ENCODE data around the gene CADPS. TPM values are rescaled to one million over a fixed set of nuclear protein-coding genes. Genes with fewer than 3 reads are reported as not detected.

The CADPS gene
- total RNA-seq, 1 experiment from 2014 or later: 7.0 TPM

- no peaks in the 10 kb centered on the region for H3K27me3 Mint-ChIP-seq (ENCODE audit: low read depth)
- H3K4me1 Mint-ChIP-seq: no peaks in the 10 kb centered on the region
- ATAC-seq (no peak), DNase-seq (ENCODE audit: low spot score) (no peak)
- peaks cover 3% of the 10 kb centered on the region; the same call in 1 of the 2 replicates for H3K36me3 Mint-ChIP-seq
- no peak for TF ChIP-seq STAT6 (CRISPR knock-in tag; conservative IDR thresholded peaks at IDR 0.05; ENCODE audit: low read depth)
- TF ChIP-seq NR2C2 (CRISPR knock-in tag; IDR thresholded peaks at IDR 0.05): no peak
- no peak for TF ChIP-seq SOX15 (CRISPR knock-in tag; IDR thresholded peaks at IDR 0.05)
- no peak for TF ChIP-seq ZNF671 (CRISPR knock-in tag; IDR thresholded peaks at IDR 0.05)
- TF ChIP-seq RORB (CRISPR knock-in tag; IDR thresholded peaks at IDR 0.05): no peak
- no peak for TF ChIP-seq HMGXB4 (CRISPR knock-in tag; IDR thresholded peaks at IDR 0.05)
- no peak for TF ChIP-seq TCF7 (CRISPR knock-in tag; IDR thresholded peaks at IDR 0.05; ENCODE audit: low read depth)
- TF ChIP-seq ATF1 (CRISPR knock-in tag; IDR thresholded peaks at IDR 0.05): no peak
- no peak for TF ChIP-seq E2F5 (CRISPR knock-in tag; IDR thresholded peaks at IDR 0.05)
- TF ChIP-seq GRHL2 (CRISPR knock-in tag; IDR thresholded peaks at IDR 0.05; ENCODE audit: insufficient replicate concordance, severe bottlenecking): no peak
- TF ChIP-seq ZNF423 (CRISPR knock-in tag; IDR thresholded peaks at IDR 0.05): no peak
- no peak for TF ChIP-seq MAX (CRISPR knock-in tag; IDR thresholded peaks at IDR 0.05)
- TF ChIP-seq ESRRA (CRISPR knock-in tag; IDR thresholded peaks at IDR 0.05; ENCODE audit: borderline replicate concordance): no peak
- no peak for TF ChIP-seq ZNF532 (CRISPR knock-in tag; IDR thresholded peaks at IDR 0.05; ENCODE audit: borderline replicate concordance)
- no peak overlapping the region for H3K27ac Mint-ChIP-seq
- CTCF ChIA-PET: interaction anchor here (0.7 kb wide), 1 partner anchor 197 kb away, joined by 3 read pairs; no protein-coding TSS in a partner anchor
- H3K9me3 Mint-ChIP-seq: peaks cover 3% of the 10 kb centered on the region
- H3K4me3 Mint-ChIP-seq: no peak overlapping the region
- POLR2A ChIA-PET: no interaction called here
Observed at GRCh38 chr3:62843508-62843907, 31.7 kb downstream of the CADPS start.

- H3K27me3 Mint-ChIP-seq (ENCODE audit: low read depth): no peaks in the 10 kb centered on the region
- ChIA-PET CTCF (no interaction called here), POLR2A (no interaction called here)
- H3K4me3 Mint-ChIP-seq: no peak overlapping the region
- no peak for ATAC-seq
- H3K36me3 Mint-ChIP-seq: no peaks in the 10 kb centered on the region
- no peaks in the 10 kb centered on the region for H3K9me3 Mint-ChIP-seq
- no peak overlapping the region for H3K27ac Mint-ChIP-seq
- no peaks in the 10 kb centered on the region for H3K4me1 Mint-ChIP-seq
- no peak for DNase-seq (ENCODE audit: low spot score)
- TF ChIP-seq USF2 (CRISPR knock-in tag; IDR thresholded peaks at IDR 0.05): no peak
- TF ChIP-seq E2F4 (CRISPR knock-in tag; IDR thresholded peaks at IDR 0.05; ENCODE audit: borderline replicate concordance, low read depth): no peak
- no peak for TF ChIP-seq CBFB (CRISPR knock-in tag; IDR thresholded peaks at IDR 0.05; ENCODE audit: low read depth)
- TF ChIP-seq CREM (CRISPR knock-in tag; IDR thresholded peaks at IDR 0.05): no peak
- TF ChIP-seq PRRX2 (CRISPR knock-in tag; IDR thresholded peaks at IDR 0.05): no peak
- no peak for TF ChIP-seq NR1H2 (CRISPR knock-in tag; IDR thresholded peaks at IDR 0.05)
- no peak for TF ChIP-seq USF1 (CRISPR knock-in tag; IDR thresholded peaks at IDR 0.05)
- no peak for TF ChIP-seq ATF3 (CRISPR knock-in tag; conservative IDR thresholded peaks at IDR 0.05)
Observed at GRCh38 chr3:62839748-62840147, 35.5 kb downstream of the CADPS start.
